Activated naive CD4-positive, alpha-beta T cell (primary cell): Measurements from ENCODE around the gene FAM83E.
A peak's percentile ranks its signal among the peaks of the same experiment; 100 is the strongest.
"Not testable (repeated sequence)": the region's sequence is repeated elsewhere in the genome, so short reads cannot be mapped to it uniquely, and the experiment has no call there.

Experiments used
- DNase-seq, 4 experiments: peaks; one replicate each; lab custom pipeline; 2025; lab: John Stamatoyannopoulos, UW

The FAM83E gene

GRCh38 chr19:48611872-48612271 lies 3.0 kb downstream of the FAM83E start:
- DNase-seq: no peak

- DNase-seq: no peak
These were observed 5.2 kb downstream of the FAM83E start for GRCh38 chr19:48609571-48610108.

GRCh38 chr19:48608798-48609263 lies 6.0 kb downstream of the FAM83E start:
- DNase-seq: peak in 1 of 4 experiments; percentile 40

DNA sequence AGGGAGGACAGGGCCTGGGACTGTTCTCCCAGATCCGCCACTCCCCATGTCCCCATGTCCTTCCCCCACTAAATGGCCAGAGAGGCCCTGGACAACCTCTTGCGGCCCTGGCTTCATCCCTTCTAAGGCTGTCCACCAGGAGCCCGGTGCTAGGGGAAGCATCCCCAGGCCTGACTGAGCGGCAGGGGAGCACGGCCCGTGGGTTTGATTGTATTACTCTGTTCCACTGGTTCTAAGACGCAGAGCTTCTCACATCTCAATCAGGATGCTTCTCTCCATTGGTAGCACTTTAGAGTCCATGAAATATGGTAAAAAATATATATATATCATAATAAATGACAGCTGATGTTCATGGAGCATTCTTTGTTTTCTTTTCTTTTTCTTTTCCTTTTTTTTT lies 7.5 kb downstream of the FAM83E start:
- no peak for DNase-seq

GRCh38 chr19:48606463-48607358 lies 8.2 kb downstream of the FAM83E start, which contains the start of gene SPACA4:
SPACA4 (plus strand) TSS chr19:48606742; CDS start chr19:48606979, 237 bp downstream.
- no peak for DNase-seq

DNA sequence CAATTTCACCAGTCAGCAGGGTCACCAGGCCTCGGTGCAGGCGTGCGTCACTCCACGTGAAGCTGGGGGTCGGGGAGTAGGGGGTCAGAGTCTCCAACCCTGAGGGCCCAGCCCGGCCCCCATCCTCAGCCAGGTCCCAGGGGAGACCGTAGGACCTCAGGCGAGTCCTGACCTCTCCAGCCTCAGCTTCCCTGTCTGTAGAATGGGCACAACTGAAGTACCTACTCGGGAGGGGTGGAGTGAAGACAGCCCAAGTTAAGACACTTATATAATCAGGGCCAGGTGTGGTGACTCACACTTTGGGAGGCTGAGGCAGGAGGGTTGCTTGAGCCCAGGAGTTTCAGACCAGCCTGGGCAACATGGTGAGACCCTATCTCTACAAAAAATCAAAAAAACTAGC lies 11.0 kb downstream of the FAM83E start:
- no peak for DNase-seq

DNA sequence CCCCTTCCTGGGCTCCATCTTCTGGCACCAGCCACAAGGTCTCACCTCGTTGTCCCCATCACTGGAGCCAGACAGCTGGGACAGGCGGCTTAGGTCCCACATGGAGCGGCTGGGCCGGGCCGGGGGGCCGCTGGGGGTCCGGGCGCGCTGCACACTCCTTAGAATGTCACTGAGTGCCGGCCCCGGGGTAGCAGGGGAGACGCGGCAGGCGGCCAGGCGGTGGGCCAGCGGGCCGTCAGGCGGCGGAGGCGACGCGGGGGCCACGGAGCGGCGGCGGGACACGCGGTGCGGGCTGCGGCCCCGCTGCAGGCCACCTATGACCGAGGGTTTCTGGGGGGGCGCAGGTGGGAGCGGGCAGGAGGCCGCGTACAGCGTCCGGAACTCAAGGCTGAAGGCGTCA lies 11.4 kb downstream of the FAM83E start:
- no peak for DNase-seq

GRCh38 chr19:48603001-48603400 lies 11.9 kb downstream of the FAM83E start:
- no peak for DNase-seq

DNA sequence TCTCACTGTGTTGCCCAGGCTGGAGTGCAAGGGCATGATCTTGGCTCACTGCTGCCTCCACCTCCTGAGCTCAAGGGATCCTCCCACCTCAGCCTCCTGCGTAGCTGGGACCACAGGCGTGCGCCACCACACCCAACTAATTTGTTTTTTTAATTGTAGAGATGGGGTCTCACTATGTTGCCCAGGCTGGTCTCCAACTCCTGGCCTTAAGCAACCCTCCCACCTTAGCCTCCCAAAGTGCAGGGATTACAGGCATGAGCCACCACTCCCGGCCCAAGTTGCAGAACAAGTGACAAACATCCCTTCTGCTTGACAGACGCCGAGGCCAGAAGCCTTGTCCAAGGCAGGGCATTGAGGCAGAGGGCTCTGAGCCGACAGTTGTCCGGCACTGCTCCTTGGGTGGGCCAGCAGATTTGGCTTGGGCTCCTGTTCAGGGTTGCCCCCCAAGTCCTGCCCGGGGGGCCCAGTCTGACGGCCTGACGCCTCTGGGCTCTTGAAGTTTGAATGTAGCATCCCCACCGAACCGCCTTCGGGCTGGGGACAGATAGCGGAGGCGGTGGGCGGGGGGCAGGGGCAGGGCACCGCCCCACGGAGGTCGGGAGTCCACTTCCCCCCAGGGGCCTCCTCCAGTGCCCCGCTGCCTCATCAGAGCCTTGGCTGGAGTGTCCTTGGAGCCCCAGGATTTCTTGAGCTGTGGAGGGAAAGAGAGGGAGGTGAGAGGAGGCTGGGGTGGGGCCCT lies 14.0 kb downstream of the FAM83E start:
- no peak for DNase-seq

DNA sequence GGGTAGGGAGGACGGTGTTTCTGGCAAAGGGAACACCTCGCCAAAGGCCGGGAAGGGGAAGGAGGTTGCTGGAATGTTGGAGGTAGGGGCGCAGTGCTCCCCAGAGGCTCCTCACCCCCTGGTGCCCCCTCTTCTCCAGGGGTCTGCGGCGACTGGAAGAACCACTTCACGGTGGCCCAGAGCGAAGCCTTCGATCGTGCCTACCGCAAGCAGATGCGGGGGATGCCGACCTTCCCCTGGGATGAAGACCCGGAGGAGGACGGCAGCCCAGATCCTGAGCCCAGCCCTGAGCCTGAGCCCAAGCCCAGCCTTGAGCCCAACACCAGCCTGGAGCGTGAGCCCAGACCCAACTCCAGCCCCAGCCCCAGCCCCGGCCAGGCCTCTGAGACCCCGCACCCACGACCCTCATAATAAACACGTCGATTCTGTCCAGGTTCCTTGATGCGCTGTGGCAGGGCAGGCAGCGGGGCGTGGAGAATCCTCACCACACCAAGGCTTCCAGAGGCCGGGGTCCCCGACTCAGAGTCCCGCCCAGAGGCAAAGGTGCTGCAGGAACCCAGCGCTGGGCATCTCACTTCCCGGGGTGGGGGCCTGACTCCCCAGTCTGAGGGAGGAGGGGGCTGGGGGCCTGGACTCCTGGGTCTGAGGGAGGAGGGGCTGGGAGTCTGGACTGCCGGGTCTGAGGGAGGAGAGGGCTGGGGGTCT lies 15.7 kb downstream of the FAM83E start:
- DNase-seq: no peak

DNA sequence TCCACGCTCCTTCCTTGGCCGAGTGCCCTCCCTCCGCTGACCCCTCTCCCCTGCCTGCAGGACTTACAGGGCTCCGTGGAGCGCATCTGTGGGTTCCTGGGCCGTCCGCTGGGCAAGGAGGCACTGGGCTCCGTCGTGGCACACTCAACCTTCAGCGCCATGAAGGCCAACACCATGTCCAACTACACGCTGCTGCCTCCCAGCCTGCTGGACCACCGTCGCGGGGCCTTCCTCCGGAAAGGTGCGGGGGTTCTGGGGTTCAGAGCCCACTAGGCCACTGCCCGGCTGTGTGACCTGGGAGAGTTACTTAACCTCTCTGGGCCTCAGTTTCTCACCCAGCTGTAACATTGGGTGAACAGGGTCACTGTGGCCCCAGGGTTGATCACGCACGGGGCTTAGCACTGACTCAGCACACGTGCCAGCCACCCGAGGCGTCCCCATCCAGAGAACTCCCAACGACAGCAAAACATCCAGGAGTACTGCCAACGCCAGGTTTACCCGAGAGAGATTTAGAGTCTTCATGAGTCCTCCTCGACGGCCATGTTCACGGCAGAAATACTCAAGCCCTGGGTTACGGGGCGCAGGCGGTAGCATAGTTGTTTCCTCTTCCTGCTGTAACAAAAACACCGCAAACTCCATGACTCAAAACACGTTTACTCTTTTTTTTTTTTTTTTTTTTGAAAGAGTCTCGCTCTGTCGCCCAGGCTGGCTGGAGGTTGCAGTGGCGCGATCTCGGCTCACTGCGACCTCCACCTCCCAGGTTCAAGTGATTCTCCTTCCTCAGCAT lies 18.0 kb downstream of the FAM83E start:
- peak in 1 of 4 experiments; percentile 12 for DNase-seq

GRCh38 chr19:48596237-48596636 lies 18.6 kb downstream of the FAM83E start:
- no peak for DNase-seq

- no peak for DNase-seq
These were observed 19.0 kb downstream of the FAM83E start for GRCh38 chr19:48595833-48596232.

DNA sequence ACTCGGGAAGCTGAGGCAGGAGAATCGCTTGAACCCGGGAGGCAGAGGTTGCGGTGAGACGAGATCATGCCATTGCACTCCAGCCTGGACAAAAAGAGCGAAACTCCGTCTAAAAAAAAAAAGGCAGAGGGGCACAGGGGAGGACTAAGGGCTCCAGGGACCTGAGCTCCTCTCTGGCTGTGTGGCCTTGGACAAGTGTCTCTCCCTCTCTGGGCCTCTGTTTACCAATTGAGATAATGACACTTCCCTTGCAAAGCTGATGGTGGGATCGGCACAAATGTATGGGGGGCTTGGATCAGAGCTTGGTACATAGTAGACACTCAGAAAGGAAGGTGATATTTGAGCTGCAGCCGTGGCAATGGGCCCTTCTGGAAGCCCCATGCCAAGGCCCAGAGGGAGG lies 19.7 kb downstream of the FAM83E start:
- DNase-seq: no peak

DNA sequence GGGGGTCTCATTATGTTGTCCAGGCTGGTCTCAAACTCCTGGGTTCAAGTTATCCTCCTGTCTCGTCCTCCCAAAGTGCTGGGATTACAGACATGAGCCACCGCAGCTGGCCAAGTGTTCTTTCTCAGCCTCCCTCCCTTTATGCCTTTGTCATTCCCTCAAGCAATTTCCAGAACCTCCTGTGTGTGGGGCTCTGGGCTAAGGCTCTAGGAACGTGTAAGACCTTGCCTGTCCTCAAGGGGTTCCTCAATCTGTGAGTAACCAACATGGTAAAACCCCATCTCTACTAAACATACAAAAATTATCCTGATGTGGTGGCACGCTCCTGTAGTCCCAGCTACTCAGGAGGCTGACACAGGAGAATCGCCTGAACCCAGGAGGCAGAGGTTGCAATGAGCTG lies 23.9 kb downstream of the FAM83E start:
- no peak for DNase-seq

- peak; percentile 75 to 87 (median 80) for DNase-seq
These were observed 26.0 kb downstream of the FAM83E start for GRCh38 chr19:48588670-48589401.

GRCh38 chr19:48587387-48587786 lies 27.5 kb downstream of the FAM83E start:
- DNase-seq: no peak

- DNase-seq: no peak
These were observed 32.7 kb downstream of the FAM83E start for GRCh38 chr19:48582168-48582567.

GRCh38 chr19:48578891-48579290 lies 36.0 kb downstream of the FAM83E start:
- DNase-seq: no peak

DNA sequence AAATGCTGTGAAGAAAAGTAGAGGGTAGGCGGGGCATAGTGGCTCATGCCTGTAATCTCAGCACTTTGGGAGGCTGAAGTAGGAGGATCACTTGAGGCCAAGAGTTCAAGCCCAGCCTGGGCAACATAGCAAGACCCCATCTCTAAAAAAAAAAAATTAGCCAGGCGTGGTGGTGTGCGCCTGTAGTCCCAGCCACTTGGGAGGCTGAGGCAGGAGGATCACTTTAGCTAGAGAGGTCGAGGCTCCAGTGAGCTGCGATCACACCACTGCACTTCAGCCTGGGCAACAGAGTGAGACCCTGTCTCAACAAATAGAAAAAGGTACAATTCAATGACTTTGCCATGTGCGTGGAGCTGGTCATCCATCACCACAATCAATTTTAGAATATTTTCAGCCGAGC lies 37.0 kb downstream of the FAM83E start:
- not testable (repeated sequence) for DNase-seq
